Activated naive CD8-positive, alpha-beta T cell treated with anti-CD3 and anti-CD28 coated beads, Interleukin-2, amount 10 ng/mL, durations not matched to agents 7 days and 5 days (primary cell): ENCODE results near the gene DLAT. TPM values are rescaled to one million over a fixed set of nuclear protein-coding genes. Genes with fewer than 3 reads are reported as not detected.
"Not testable (repeated sequence)": the region's sequence is repeated elsewhere in the genome, so short reads cannot be mapped to it uniquely, and the experiment has no call there.

Source experiments
- ATAC-seq: fragments of 150-1000 bp; cut with Tn5 transposase; one replicate; pipeline ENCODE4 v1.10.0; 2021; ENCODE audit warnings: low read depth, moderate library complexity
- POLR2A ChIA-PET: fragments of 350-600 bp; sonication (Branson Sonifier 250); formaldehyde crosslinking; loops from one replicate; lab custom pipeline; 2021; ENCODE audit warnings: antibody characterized with exemption; lab: Charles Lee
- DNase-seq: peaks from one replicate; pipeline ENCODE4 v3.0.0; 2021
- H3K27ac Mint-ChIP-seq: one replicate; pipeline ENCODE4 v1.8.0; 2022; ENCODE audit warnings: mild to moderate bottlenecking, mixed read lengths
- H3K27me3 Mint-ChIP-seq: one replicate; pipeline ENCODE4 v1.8.0; 2022; ENCODE audit warnings: mild to moderate bottlenecking, moderate library complexity, mixed read lengths
- H3K36me3 Mint-ChIP-seq: one replicate; pipeline ENCODE4 v1.8.0; 2021; ENCODE audit warnings: mild to moderate bottlenecking, mixed read lengths
- H3K4me1 Mint-ChIP-seq: one replicate; pipeline ENCODE4 v1.8.0; 2021; ENCODE audit warnings: mixed read lengths
- H3K4me3 Mint-ChIP-seq: one replicate; pipeline ENCODE4 v1.8.0; 2022; ENCODE audit warnings: mild to moderate bottlenecking, moderate library complexity, mixed read lengths
- H3K9me3 Mint-ChIP-seq: one replicate; pipeline ENCODE4 v1.8.0; 2021; ENCODE audit warnings: mixed read lengths
- total RNA-seq, 2 experiments: library from RNA; stranded (reverse); gene quantifications; one replicate each; pipeline ENCODE4 v1.2.3, GENCODE V29; 2021

DLAT gene
- total RNA-seq, 2 experiments from 2014 or later: 26.0 to 28.5 TPM

DNA sequence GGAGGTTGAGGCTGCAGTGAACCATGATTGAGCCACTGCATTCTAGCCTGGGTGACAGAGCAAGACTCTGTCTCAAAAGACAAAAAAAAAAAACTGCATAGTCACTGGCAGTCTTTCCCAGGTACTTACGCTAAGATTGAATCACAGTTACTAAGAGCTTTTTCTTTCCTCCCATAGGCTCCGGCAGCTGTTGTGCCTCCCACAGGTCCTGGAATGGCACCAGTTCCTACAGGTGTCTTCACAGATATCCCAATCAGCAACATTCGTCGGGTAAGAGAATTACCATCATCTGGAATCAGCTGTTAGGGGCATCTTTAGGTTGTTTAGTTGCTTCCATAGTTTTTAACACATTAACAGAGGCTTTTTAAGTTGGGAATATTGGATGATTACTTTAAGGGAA lies 19.8 kb downstream of the DLAT start:
- Mint-ChIP-seq H3K4me1 (peaks cover 12% of the 10 kb centered on the region), H3K27ac (no peak overlapping the region), H3K9me3 (no peaks in the 10 kb centered on the region), H3K36me3 (peaks cover 53% of the 10 kb centered on the region), H3K27me3 (no peaks in the 10 kb centered on the region), H3K4me3 (no peak overlapping the region)
- DNase-seq (no peak), ATAC-seq (no peak)
- POLR2A ChIA-PET: no interaction called here

- POLR2A ChIA-PET: not testable (repeated sequence)
Measured at GRCh38 chr11:112046647-112047046, 21.4 kb downstream of the DLAT start.

GRCh38 chr11:112048256-112048655 lies 23.0 kb downstream of the DLAT start:
- DNase-seq, H3K9me3 Mint-ChIP-seq, ATAC-seq, H3K4me1 Mint-ChIP-seq, H3K27me3 Mint-ChIP-seq, H3K4me3 Mint-ChIP-seq, H3K27ac Mint-ChIP-seq: not testable (repeated sequence)
- peaks cover 64% of the 10 kb centered on the region for H3K36me3 Mint-ChIP-seq
- POLR2A ChIA-PET: interaction anchor here (0.7 kb wide), 1 partner anchor 184 kb away, joined by 3 read pairs; no protein-coding TSS in a partner anchor

More at GRCh38 chr11:112046647-112047046, 21.4 kb downstream of the DLAT start:
- ATAC-seq, H3K27ac Mint-ChIP-seq, DNase-seq, H3K27me3 Mint-ChIP-seq, H3K4me3 Mint-ChIP-seq, H3K9me3 Mint-ChIP-seq: not testable (repeated sequence)
- H3K36me3 Mint-ChIP-seq: peaks cover 56% of the 10 kb centered on the region
- H3K4me1 Mint-ChIP-seq: peaks cover 10% of the 10 kb centered on the region

GRCh38 chr11:112049777-112050176 lies 24.6 kb downstream of the DLAT start:
- POLR2A ChIA-PET: no interaction called here

GRCh38 chr11:112050721-112051120 lies 25.5 kb downstream of the DLAT start:
- no peak overlapping the region for H3K4me3 Mint-ChIP-seq
- H3K27ac Mint-ChIP-seq: no peak overlapping the region
- no peak for DNase-seq
- H3K4me1 Mint-ChIP-seq: peaks cover 5% of the 10 kb centered on the region
- H3K36me3 Mint-ChIP-seq: peaks cover 56% of the 10 kb centered on the region
- H3K9me3 Mint-ChIP-seq: no peaks in the 10 kb centered on the region
- no peak for ATAC-seq
- H3K27me3 Mint-ChIP-seq: no peaks in the 10 kb centered on the region
- POLR2A ChIA-PET: no interaction called here

More at GRCh38 chr11:112049777-112050176, 24.6 kb downstream of the DLAT start:
- ATAC-seq: no peak
- H3K4me1 Mint-ChIP-seq: peaks cover 5% of the 10 kb centered on the region
- peaks cover 61% of the 10 kb centered on the region for H3K36me3 Mint-ChIP-seq
- no peak overlapping the region for H3K4me3 Mint-ChIP-seq
- H3K27me3 Mint-ChIP-seq: no peaks in the 10 kb centered on the region
- H3K9me3 Mint-ChIP-seq: no peaks in the 10 kb centered on the region
- DNase-seq: no peak
- H3K27ac Mint-ChIP-seq: no peak overlapping the region

DNA sequence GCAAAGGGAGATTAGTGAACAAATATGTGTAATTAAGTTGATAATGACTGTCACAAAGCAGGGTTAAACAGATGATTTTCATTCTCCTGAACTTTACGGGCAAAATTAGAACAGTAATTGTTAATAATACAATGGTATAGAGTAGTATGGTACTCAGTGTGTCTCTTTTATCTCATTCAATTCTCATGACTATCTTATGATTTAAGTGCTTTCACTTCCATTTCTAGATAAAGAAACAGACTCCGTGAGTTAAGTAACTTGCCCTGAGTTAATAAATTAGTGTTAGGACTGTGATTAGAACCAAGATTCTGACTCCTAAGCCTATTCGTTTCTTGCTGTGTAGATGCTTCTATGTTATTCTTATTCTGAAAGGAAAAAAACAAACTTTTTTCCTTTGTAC lies 26.6 kb downstream of the DLAT start:
- H3K36me3 Mint-ChIP-seq: peaks cover 53% of the 10 kb centered on the region

GRCh38 chr11:112057170-112057569 lies 32.0 kb downstream of the DLAT start:
- H3K9me3 Mint-ChIP-seq: no peaks in the 10 kb centered on the region
- no peak overlapping the region for H3K4me3 Mint-ChIP-seq
- peaks cover 2% of the 10 kb centered on the region for H3K4me1 Mint-ChIP-seq
- DNase-seq (no peak), ATAC-seq (no peak)
- POLR2A ChIA-PET: no interaction called here
- peaks cover 24% of the 10 kb centered on the region for H3K36me3 Mint-ChIP-seq
- no peaks in the 10 kb centered on the region for H3K27me3 Mint-ChIP-seq
- peak overlapping the region; percentile 42 for H3K27ac Mint-ChIP-seq

More for the DNA sequence above, 26.6 kb downstream of the DLAT start:
- DNase-seq (no peak), ATAC-seq (no peak)
- Mint-ChIP-seq H3K9me3 (no peaks in the 10 kb centered on the region), H3K27ac (no peak overlapping the region), H3K4me3 (no peak overlapping the region), H3K4me1 (peaks cover 5% of the 10 kb centered on the region), H3K27me3 (no peaks in the 10 kb centered on the region)
- POLR2A ChIA-PET: no interaction called here

DNA sequence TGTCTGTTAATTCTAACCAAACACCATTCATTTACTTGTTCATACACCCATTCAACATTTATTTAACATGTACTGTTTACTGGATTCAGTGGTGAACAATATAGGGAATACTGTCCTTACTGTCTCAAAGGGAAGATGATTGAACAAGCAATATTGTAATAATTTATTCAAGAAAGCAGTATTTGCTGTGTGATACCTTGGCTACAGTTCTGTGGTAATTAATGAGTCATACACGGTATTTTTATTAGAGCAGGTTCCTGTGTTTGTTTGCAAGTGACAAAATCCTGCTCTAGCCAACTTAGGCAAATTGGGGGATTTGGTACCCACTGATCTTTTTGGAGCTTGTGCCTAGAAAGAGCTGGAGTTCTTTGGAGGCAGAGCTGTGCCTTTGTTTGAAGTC lies 32.9 kb downstream of the DLAT start:
- Mint-ChIP-seq H3K4me1 (peaks cover 2% of the 10 kb centered on the region), H3K4me3 (no peak overlapping the region), H3K27me3 (no peaks in the 10 kb centered on the region), H3K9me3 (no peaks in the 10 kb centered on the region), H3K36me3 (peaks cover 20% of the 10 kb centered on the region), H3K27ac (no peak overlapping the region)
- POLR2A ChIA-PET: no interaction called here
- DNase-seq (no peak), ATAC-seq (no peak)

DNA sequence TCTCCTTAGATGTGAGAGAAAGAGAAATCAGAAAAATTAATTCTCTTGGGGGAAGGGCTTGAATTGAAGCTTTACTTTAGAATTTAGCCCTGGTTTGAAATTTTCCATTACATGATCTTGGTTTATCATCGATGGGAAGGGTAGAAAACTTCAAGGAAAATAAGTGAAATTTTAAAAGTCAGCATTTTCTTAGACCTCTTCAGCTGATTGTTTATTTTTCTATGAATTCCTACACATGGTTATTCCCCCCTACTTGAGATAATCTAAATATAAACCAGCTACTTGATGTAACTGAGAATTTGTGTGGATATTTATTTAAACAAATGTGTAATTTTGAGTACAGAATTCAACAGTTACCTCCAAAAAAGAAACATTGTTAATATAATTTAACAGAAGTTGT lies 37.7 kb downstream of the DLAT start:
- Mint-ChIP-seq H3K4me1 (no peaks in the 10 kb centered on the region), H3K27ac (no peak overlapping the region), H3K9me3 (no peaks in the 10 kb centered on the region), H3K27me3 (no peaks in the 10 kb centered on the region), H3K4me3 (no peak overlapping the region), H3K36me3 (peaks cover 6% of the 10 kb centered on the region)
- POLR2A ChIA-PET: no interaction called here
- ATAC-seq (no peak), DNase-seq (no peak)

GRCh38 chr11:112073941-112074811 lies 49.0 kb downstream of the DLAT start, which contains the start of the genes NKAPD1 and PIH1D2:
Gene NKAPD1 (plus strand): TSS chr11:112074299. CDS start chr11:112075575, 1,276 bp downstream.
Gene PIH1D2 (minus strand): TSS chr11:112074017. CDS start chr11:112073174, 843 bp downstream.
- H3K36me3 Mint-ChIP-seq: peaks cover 8% of the 10 kb centered on the region
- H3K4me3 Mint-ChIP-seq: peak within 1 kb of the TSS; percentile 93
- peaks cover 14% of the 10 kb centered on the region for H3K27me3 Mint-ChIP-seq
- H3K27ac Mint-ChIP-seq: peak within 1 kb of the TSS; percentile 95
- H3K9me3 Mint-ChIP-seq: no peaks in the 10 kb centered on the region
- ATAC-seq (peak; percentile 79), DNase-seq (peak; percentile 78)
- peaks cover 22% of the 10 kb centered on the region for H3K4me1 Mint-ChIP-seq
- POLR2A ChIA-PET: interaction anchor here (0.8 to 1.4 kb wide), 4 partner anchors 9 to 148 kb away, joined by 3 to 7 read pairs (median 5); partner anchors contain the start of genes SDHD and TIMM8B

DNA sequence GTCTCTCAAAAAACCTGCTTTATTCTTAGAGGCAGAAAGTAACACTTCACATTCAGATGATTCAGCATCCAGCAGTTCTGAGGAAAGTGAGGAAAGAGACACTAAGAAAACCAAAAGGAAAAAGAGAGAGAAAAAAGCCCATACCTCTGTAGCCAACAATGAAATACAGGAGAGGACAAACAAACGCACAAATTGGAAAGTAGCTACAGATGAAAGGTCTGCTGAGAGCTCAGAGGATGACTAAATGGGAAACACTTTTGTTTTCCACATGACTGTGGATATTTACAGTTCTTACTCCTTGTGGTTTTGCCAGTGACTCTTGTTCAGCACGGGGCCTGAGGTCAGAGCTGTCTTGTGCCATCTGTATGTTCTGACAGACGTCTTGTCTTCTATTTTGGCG lies 57.5 kb downstream of the DLAT start:
- Mint-ChIP-seq H3K27ac (peak overlapping the region; percentile 5), H3K27me3 (no peaks in the 10 kb centered on the region), H3K4me3 (no peak overlapping the region), H3K4me1 (peaks cover 28% of the 10 kb centered on the region), H3K36me3 (peaks cover 29% of the 10 kb centered on the region), H3K9me3 (no peaks in the 10 kb centered on the region)
- ATAC-seq (no peak), DNase-seq (no peak)
- POLR2A ChIA-PET: interaction anchor here (1.3 kb wide), 1 partner anchor 8 kb away, joined by 5 read pairs; no protein-coding TSS in a partner anchor

GRCh38 chr11:112085822-112086421 lies 60.7 kb downstream of the DLAT start:
- ATAC-seq (peak; percentile 52), DNase-seq (no peak)
- Mint-ChIP-seq H3K9me3 (no peaks in the 10 kb centered on the region), H3K4me1 (peaks cover 45% of the 10 kb centered on the region), H3K27me3 (no peaks in the 10 kb centered on the region), H3K27ac (peak overlapping the region; percentile 91), H3K4me3 (peak overlapping the region; percentile 97), H3K36me3 (peaks cover 42% of the 10 kb centered on the region)
- POLR2A ChIA-PET: interaction anchor here (0.5 to 2.0 kb wide), 7 partner anchors 9 to 215 kb away, joined by 3 to 8 read pairs (median 4); partner anchors contain the start of genes ALG9, NKAPD1, PIH1D2 and PTS
